MM.1S (cell line): Measurements from ENCODE around the gene DIP2C.

ENCODE experiments used
- DNase-seq: peaks from one replicate; pipeline ENCODE4 v3.0.0-alpha.2; 2015
- H2AFZ ChIP-seq: fragments of 300-600 bp; sonication (generic); 2 replicates; pipeline ENCODE4 v1.6.0; 2016; ENCODE audit warnings: antibody characterized with exemption, low read length
- H3F3A ChIP-seq: fragments of 300-600 bp; sonication (generic); 2 replicates; pipeline ENCODE4 v1.6.1; 2016; ENCODE audit warnings: mild to moderate bottlenecking, antibody characterized with exemption, low read length, moderate library complexity, mixed read lengths; ENCODE audit not compliant: insufficient read depth
- H3K27ac ChIP-seq: fragments of 300-600 bp; sonication (generic); 2 replicates; pipeline ENCODE4 v1.5.1; 2016; ENCODE audit warnings: mild to moderate bottlenecking, low read length
- H3K27me3 ChIP-seq: fragments of 300-600 bp; sonication (generic); replicated peaks from 2 replicates; pipeline ENCODE4 v1.6.0; 2016; ENCODE audit warnings: low read length; ENCODE audit not compliant: insufficient read depth
- H3K36me3 ChIP-seq: fragments of 300-600 bp; sonication (generic); replicated peaks from 2 replicates; pipeline ENCODE4 v1.6.1; 2016; ENCODE audit warnings: mild to moderate bottlenecking, low read length, mixed read lengths; ENCODE audit not compliant: insufficient read depth
- H3K4me1 ChIP-seq: fragments of 300-600 bp; sonication (generic); 2 replicates; pipeline ENCODE4 v1.6.1; 2016; ENCODE audit warnings: low read length, mixed read lengths
- H3K4me2 ChIP-seq: fragments of 300-600 bp; sonication (generic); 2 replicates; pipeline ENCODE4 v1.6.0; 2016; ENCODE audit warnings: low read depth, low read length
- H3K4me3 ChIP-seq: fragments of 300-600 bp; sonication (generic); 2 replicates; pipeline ENCODE4 v1.5.1; 2016; ENCODE audit warnings: low read length, mixed read lengths
- H3K79me2 ChIP-seq: fragments of 300-600 bp; sonication (generic); 2 replicates; pipeline ENCODE4 v1.6.1; 2016; ENCODE audit warnings: mixed run types, low read length, mixed read lengths
- H3K9ac ChIP-seq: fragments of 300-600 bp; sonication (generic); 2 replicates; pipeline ENCODE4 v1.6.1; 2016; ENCODE audit warnings: low read length, mixed read lengths
- H3K9me2 ChIP-seq: fragments of 300-600 bp; sonication (generic); replicated peaks from 2 replicates; pipeline ENCODE4 v1.6.1; 2016; ENCODE audit warnings: mild to moderate bottlenecking, low read length, mixed read lengths; ENCODE audit not compliant: insufficient read depth
- H3K9me3 ChIP-seq: fragments of 300-600 bp; sonication (generic); replicated peaks from 2 replicates; pipeline ENCODE4 v1.6.1; 2016; ENCODE audit warnings: mild to moderate bottlenecking, low read length, mixed read lengths; ENCODE audit not compliant: insufficient read depth
- H4K20me1 ChIP-seq: fragments of 300-600 bp; sonication (generic); 2 replicates; pipeline ENCODE4 v1.6.1; 2016; ENCODE audit warnings: mild to moderate bottlenecking, low read length, moderate library complexity, mixed read lengths; ENCODE audit not compliant: insufficient read depth
- EZH2 ChIP-seq: fragments of 300-600 bp; sonication (generic); optimal IDR thresholded peaks from 2 replicates; pipeline ENCODE3; 2017; ENCODE audit warnings: low read depth, mild to moderate bottlenecking, antibody characterized with exemption, low read length, mixed read lengths
- EZH2phosphoT487 ChIP-seq: fragments of 300-600 bp; sonication (generic); IDR thresholded peaks from 2 replicates; pipeline ENCODE4 v1.6.1; 2018; ENCODE audit warnings: antibody characterized with exemption, low read length
- TF ChIP-seq, protein P1 (sequence below): fragments of 300-600 bp; sonication (generic); IDR thresholded peaks from 2 replicates; pipeline ENCODE4 v1.5.1; 2016; ENCODE audit warnings: antibody characterized with exemption, low read length, mixed read lengths

DIP2C gene

DNA sequence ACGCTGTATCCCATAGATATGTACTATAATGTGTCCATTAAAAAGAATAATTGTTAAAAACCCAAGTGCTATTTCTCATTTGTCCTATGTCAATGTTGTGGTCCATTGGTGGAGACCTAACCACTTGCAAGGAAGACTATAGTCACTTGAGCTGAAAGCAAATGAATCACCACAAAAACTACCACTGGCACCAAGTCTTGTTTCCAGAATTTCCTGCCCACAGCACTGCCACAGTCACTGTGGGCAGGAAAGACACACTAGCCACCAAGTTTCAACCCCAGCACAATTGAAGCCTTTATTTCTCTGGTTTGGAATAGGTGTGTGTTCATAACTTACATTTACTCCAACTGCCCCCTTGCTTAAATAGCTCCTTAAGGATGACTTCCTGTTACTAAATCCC is 12.4 kb downstream of the DIP2C start:
- Histone ChIP-seq H3K27me3 (no peaks in the 10 kb centered on the region), H3K4me3 (no peak overlapping the region), H3K4me1 (no peaks in the 10 kb centered on the region), H3K4me2 (no peak overlapping the region), H2AFZ (no peak overlapping the region), H3K9me2 (no peaks in the 10 kb centered on the region), H3K79me2 (no peaks in the 10 kb centered on the region), H3K27ac (no peak overlapping the region), H4K20me1 (no peaks in the 10 kb centered on the region), H3K9ac (no peak overlapping the region), H3K9me3 (no peaks in the 10 kb centered on the region), H3F3A (no peaks in the 10 kb centered on the region), H3K36me3 (no peaks in the 10 kb centered on the region)
- DNase-seq: no peak
- TF ChIP-seq, protein P1, sequence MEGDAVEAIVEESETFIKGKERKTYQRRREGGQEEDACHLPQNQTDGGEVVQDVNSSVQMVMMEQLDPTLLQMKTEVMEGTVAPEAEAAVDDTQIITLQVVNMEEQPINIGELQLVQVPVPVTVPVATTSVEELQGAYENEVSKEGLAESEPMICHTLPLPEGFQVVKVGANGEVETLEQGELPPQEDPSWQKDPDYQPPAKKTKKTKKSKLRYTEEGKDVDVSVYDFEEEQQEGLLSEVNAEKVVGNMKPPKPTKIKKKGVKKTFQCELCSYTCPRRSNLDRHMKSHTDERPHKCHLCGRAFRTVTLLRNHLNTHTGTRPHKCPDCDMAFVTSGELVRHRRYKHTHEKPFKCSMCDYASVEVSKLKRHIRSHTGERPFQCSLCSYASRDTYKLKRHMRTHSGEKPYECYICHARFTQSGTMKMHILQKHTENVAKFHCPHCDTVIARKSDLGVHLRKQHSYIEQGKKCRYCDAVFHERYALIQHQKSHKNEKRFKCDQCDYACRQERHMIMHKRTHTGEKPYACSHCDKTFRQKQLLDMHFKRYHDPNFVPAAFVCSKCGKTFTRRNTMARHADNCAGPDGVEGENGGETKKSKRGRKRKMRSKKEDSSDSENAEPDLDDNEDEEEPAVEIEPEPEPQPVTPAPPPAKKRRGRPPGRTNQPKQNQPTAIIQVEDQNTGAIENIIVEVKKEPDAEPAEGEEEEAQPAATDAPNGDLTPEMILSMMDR: no peak
- no peak for TF ChIP-seq EZH2
- TF ChIP-seq EZH2phosphoT487: no peak

DNA sequence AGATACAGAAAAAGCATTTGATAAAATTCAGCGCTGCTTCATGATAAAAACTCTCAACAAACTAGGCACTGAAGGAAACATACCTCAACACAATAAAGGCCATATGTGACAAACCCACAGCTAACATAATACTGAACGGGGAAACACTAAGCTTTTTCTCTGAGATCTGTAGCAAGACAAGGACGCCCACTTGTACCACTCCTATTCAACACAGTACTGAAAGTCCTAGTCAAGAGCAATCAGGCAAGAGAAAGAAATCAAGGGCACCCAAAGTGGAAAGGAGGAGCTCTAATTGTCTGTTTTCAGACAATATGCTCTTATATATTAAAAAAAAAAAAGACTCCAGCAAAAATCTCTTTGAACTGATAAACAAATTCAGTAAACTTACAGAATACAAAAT is 13.3 kb downstream of the DIP2C start:
- H3K27ac ChIP-seq: no peak overlapping the region
- no peaks in the 10 kb centered on the region for H3K4me1 ChIP-seq
- no peak overlapping the region for H3K9ac ChIP-seq
- no peaks in the 10 kb centered on the region for H3F3A ChIP-seq
- no peak overlapping the region for H3K4me2 ChIP-seq
- no peak for DNase-seq
- no peaks in the 10 kb centered on the region for H4K20me1 ChIP-seq
- no peaks in the 10 kb centered on the region for H3K9me3 ChIP-seq
- H3K36me3 ChIP-seq: no peaks in the 10 kb centered on the region
- no peak overlapping the region for H3K4me3 ChIP-seq
- no peak overlapping the region for H2AFZ ChIP-seq
- TF ChIP-seq EZH2 (no peak), EZH2phosphoT487 (no peak)
- TF ChIP-seq, protein P1: no peak
- no peaks in the 10 kb centered on the region for H3K9me2 ChIP-seq
- no peaks in the 10 kb centered on the region for H3K27me3 ChIP-seq
- H3K79me2 ChIP-seq: no peaks in the 10 kb centered on the region

DNA sequence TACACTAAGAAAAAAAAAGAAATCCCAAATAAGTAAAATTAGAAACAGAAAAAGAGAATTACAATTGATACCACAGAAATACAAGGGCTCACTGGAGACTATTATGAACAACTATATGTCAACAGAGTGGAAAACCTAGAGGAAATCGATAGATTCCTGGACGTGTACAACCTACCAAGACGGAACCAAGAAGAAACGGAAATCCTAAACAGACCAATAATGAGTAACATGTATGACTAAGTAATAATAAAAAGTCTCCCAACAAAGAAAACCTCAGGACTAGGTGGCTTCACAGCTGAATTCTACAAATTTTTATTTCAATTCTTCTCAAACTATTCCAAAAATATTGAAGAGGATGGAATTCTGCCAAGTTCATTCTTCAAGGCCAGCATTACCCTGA is 13.9 kb downstream of the DIP2C start:
- Histone ChIP-seq H3K9ac (no peak overlapping the region), H4K20me1 (no peaks in the 10 kb centered on the region), H3K27ac (no peak overlapping the region), H3F3A (no peaks in the 10 kb centered on the region), H3K79me2 (no peaks in the 10 kb centered on the region), H2AFZ (no peak overlapping the region), H3K4me2 (no peak overlapping the region), H3K9me3 (no peaks in the 10 kb centered on the region), H3K4me3 (no peak overlapping the region), H3K9me2 (no peaks in the 10 kb centered on the region), H3K36me3 (no peaks in the 10 kb centered on the region), H3K4me1 (no peaks in the 10 kb centered on the region), H3K27me3 (no peaks in the 10 kb centered on the region)
- no peak for DNase-seq
- TF ChIP-seq, protein P1: no peak
- TF ChIP-seq EZH2 (no peak), EZH2phosphoT487 (no peak)

DNA sequence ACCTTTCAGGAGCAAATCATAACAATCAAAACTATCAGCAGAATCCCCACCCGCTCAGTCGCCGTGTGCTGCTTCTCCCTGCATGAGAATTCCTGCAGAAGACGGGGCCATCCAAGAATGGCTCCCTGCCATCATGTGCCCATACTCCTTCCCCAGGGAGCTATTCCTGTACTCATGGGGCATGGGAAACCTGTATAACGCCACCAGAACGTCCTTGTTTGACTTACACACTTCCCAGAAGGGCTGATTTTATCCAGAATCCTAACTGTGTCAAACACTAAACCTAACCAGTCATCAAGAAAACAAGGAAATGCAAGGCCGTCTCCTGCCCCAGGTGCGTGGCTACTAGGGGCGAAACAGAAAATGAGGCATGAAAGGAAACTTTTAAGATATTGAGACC is 16.0 kb downstream of the DIP2C start:
- Histone ChIP-seq H3K4me1 (no peaks in the 10 kb centered on the region), H2AFZ (no peak overlapping the region), H3K9ac (no peak overlapping the region), H4K20me1 (no peaks in the 10 kb centered on the region), H3K36me3 (no peaks in the 10 kb centered on the region), H3K4me3 (no peak overlapping the region), H3F3A (no peaks in the 10 kb centered on the region), H3K79me2 (no peaks in the 10 kb centered on the region), H3K27ac (no peak overlapping the region), H3K27me3 (no peaks in the 10 kb centered on the region), H3K9me3 (no peaks in the 10 kb centered on the region), H3K4me2 (no peak overlapping the region), H3K9me2 (no peaks in the 10 kb centered on the region)
- DNase-seq: no peak
- TF ChIP-seq, protein P1: no peak
- TF ChIP-seq EZH2: no peak
- no peak for TF ChIP-seq EZH2phosphoT487
